OCI-LY1 (cell line): ENCODE measurements around the gene SCTR.

ENCODE experiments used
- H2AFZ ChIP-seq: fragments of 200-600 bp; sonication (generic), shearing (Covaris generic); 2 replicates; pipeline ENCODE4 v1.6.0; 2014; ENCODE audit warnings: antibody characterized with exemption, mild to moderate bottlenecking, low read length
- H3F3A ChIP-seq: fragments of 200-600 bp; sonication (generic), shearing (Covaris generic); 2 replicates; pipeline ENCODE4 v1.6.0; 2014; ENCODE audit warnings: mild to moderate bottlenecking, antibody characterized with exemption, low read length, moderate library complexity; ENCODE audit not compliant: insufficient read depth
- H3K27ac ChIP-seq: fragments of 200-600 bp; sonication (generic); 2 replicates; pipeline ENCODE4 v1.5.1; 2014; ENCODE audit warnings: low read length, mixed run types, mild to moderate bottlenecking, low read depth; ENCODE audit not compliant: poor library complexity, severe bottlenecking
- H3K27me3 ChIP-seq: fragments of 200-600 bp; sonication (generic); 2 replicates; pipeline ENCODE4 v1.6.0; 2014; ENCODE audit warnings: antibody characterized with exemption, mild to moderate bottlenecking, low read length, moderate library complexity; ENCODE audit not compliant: insufficient read depth
- H3K36me3 ChIP-seq: fragments of 200-600 bp; sonication (generic); 2 replicates; pipeline ENCODE4 v1.6.1; 2014; ENCODE audit warnings: mild to moderate bottlenecking, antibody characterized with exemption, low read length, moderate library complexity, mixed read lengths; ENCODE audit not compliant: insufficient read depth
- H3K4me1 ChIP-seq: fragments of 200-600 bp; sonication (generic); 2 replicates; pipeline ENCODE4 v1.5.1; 2014; ENCODE audit warnings: mild to moderate bottlenecking, low read length, moderate library complexity; ENCODE audit not compliant: insufficient read depth, severe bottlenecking
- H3K4me2 ChIP-seq: fragments of 200-600 bp; sonication (generic), shearing (Covaris generic); 2 replicates; pipeline ENCODE4 v1.6.1; 2014; ENCODE audit warnings: low read length
- H3K4me3 ChIP-seq: fragments of 200-600 bp; sonication (generic); 2 replicates; pipeline ENCODE4 v1.5.1; 2014; ENCODE audit warnings: low read length, low read depth, mild to moderate bottlenecking, mixed read lengths; ENCODE audit not compliant: poor library complexity, severe bottlenecking
- H3K79me2 ChIP-seq: fragments of 200-600 bp; shearing (Covaris generic); 2 replicates; pipeline ENCODE4 v1.6.1; 2016; ENCODE audit warnings: mixed run types, low read length, mixed read lengths; ENCODE audit not compliant: insufficient read depth
- H3K9ac ChIP-seq: fragments of 200-600 bp; sonication (generic), shearing (Covaris generic); 2 replicates; pipeline ENCODE4 v1.6.1; 2014; ENCODE audit warnings: mild to moderate bottlenecking, low read length, mixed read lengths
- H3K9me2 ChIP-seq: fragments of 200-600 bp; sonication (generic), shearing (Covaris generic); 2 replicates; pipeline ENCODE4 v1.6.1; 2014; ENCODE audit warnings: low read depth, mild to moderate bottlenecking, low read length, mixed read lengths
- H3K9me3 ChIP-seq: fragments of 200-600 bp; shearing (Covaris generic); 2 replicates; pipeline ENCODE4 v1.6.1; 2014; ENCODE audit warnings: low read length, mixed read lengths
- H4K20me1 ChIP-seq: fragments of 200-600 bp; sonication (generic), shearing (Covaris generic); 2 replicates; pipeline ENCODE4 v1.6.0; 2016; ENCODE audit warnings: mild to moderate bottlenecking, low read length; ENCODE audit not compliant: insufficient read depth
- CTCF ChIP-seq: fragments of 200-600 bp; sonication (generic), shearing (Covaris generic); IDR thresholded peaks from 2 replicates; pipeline ENCODE4 v1.5.1; 2017; ENCODE audit warnings: mild to moderate bottlenecking, antibody characterized with exemption, low read length, moderate library complexity, mixed read lengths
- EZH2 ChIP-seq: fragments of 200-600 bp; sonication (generic), shearing (Covaris generic); IDR thresholded peaks from 2 replicates; pipeline ENCODE4 v1.8.0; 2017; ENCODE audit warnings: borderline replicate concordance, mixed run types, mild to moderate bottlenecking, antibody characterized with exemption, low read length, moderate library complexity, mixed read lengths

The SCTR gene

GRCh38 chr2:119435081-119435952 lies 89.0 kb downstream of the SCTR start:
- H3K27me3 ChIP-seq: peaks cover 13% of the 10 kb centered on the region
- H2AFZ ChIP-seq: no peak overlapping the region
- TF ChIP-seq EZH2: no peak
- TF ChIP-seq CTCF: no peak
- no peak overlapping the region for H3K27ac ChIP-seq
- H3K36me3 ChIP-seq: no peaks in the 10 kb centered on the region
- H3K9me3 ChIP-seq: no peaks in the 10 kb centered on the region
- no peaks in the 10 kb centered on the region for H3K79me2 ChIP-seq
- no peak overlapping the region for H3K4me2 ChIP-seq
- no peaks in the 10 kb centered on the region for H3K9me2 ChIP-seq
- H3F3A ChIP-seq: no peaks in the 10 kb centered on the region
- no peaks in the 10 kb centered on the region for H4K20me1 ChIP-seq
- no peak overlapping the region for H3K4me3 ChIP-seq
- no peak overlapping the region for H3K9ac ChIP-seq
- H3K4me1 ChIP-seq: peaks cover 10% of the 10 kb centered on the region

GRCh38 chr2:119434664-119435063 lies 89.6 kb downstream of the SCTR start:
- no peak for TF ChIP-seq CTCF
- no peak for TF ChIP-seq EZH2
- Histone ChIP-seq H3K4me2 (no peak overlapping the region), H3K27ac (no peak overlapping the region), H3K4me1 (peaks cover 10% of the 10 kb centered on the region), H3K9ac (no peak overlapping the region), H3K9me2 (no peaks in the 10 kb centered on the region), H3K79me2 (no peaks in the 10 kb centered on the region), H3K36me3 (no peaks in the 10 kb centered on the region), H3K9me3 (no peaks in the 10 kb centered on the region), H3K27me3 (peaks cover 13% of the 10 kb centered on the region), H3F3A (no peaks in the 10 kb centered on the region), H2AFZ (no peak overlapping the region), H3K4me3 (no peak overlapping the region), H4K20me1 (no peaks in the 10 kb centered on the region)

GRCh38 chr2:119433636-119434327 lies 90.5 kb downstream of the SCTR start:
- no peak overlapping the region for H3K4me3 ChIP-seq
- H4K20me1 ChIP-seq: no peaks in the 10 kb centered on the region
- no peaks in the 10 kb centered on the region for H3K9me2 ChIP-seq
- no peaks in the 10 kb centered on the region for H3K36me3 ChIP-seq
- H3K27me3 ChIP-seq: peaks cover 13% of the 10 kb centered on the region
- no peaks in the 10 kb centered on the region for H3K79me2 ChIP-seq
- no peaks in the 10 kb centered on the region for H3K9me3 ChIP-seq
- H3K4me1 ChIP-seq: peaks cover 10% of the 10 kb centered on the region
- H2AFZ ChIP-seq: no peak overlapping the region
- no peaks in the 10 kb centered on the region for H3F3A ChIP-seq
- no peak overlapping the region for H3K4me2 ChIP-seq
- no peak overlapping the region for H3K9ac ChIP-seq
- TF ChIP-seq CTCF (no peak), EZH2 (no peak)
- no peak overlapping the region for H3K27ac ChIP-seq
